LNCaP clone FGC (cell line): ENCODE data around the gene TBC1D14.

Source experiments
- DNase-seq: peaks from one replicate; pipeline ENCODE4 v3.0.0-alpha.2; 2011; ENCODE audit warnings: low read depth
- H3K4me3 ChIP-seq: 2 replicates; pipeline ENCODE4 v1.5.1; 2011; ENCODE audit warnings: mild to moderate bottlenecking, low read depth, low read length, control low read depth
- TF ChIP-seq, protein P1 (sequence below): IDR thresholded peaks from 2 replicates; pipeline ENCODE4 v1.5.1; 2012; ENCODE audit warnings: mild to moderate bottlenecking; ENCODE audit not compliant: control insufficient read depth, insufficient read depth; ENCODE audit errors: extremely low read depth

The TBC1D14 gene

DNA sequence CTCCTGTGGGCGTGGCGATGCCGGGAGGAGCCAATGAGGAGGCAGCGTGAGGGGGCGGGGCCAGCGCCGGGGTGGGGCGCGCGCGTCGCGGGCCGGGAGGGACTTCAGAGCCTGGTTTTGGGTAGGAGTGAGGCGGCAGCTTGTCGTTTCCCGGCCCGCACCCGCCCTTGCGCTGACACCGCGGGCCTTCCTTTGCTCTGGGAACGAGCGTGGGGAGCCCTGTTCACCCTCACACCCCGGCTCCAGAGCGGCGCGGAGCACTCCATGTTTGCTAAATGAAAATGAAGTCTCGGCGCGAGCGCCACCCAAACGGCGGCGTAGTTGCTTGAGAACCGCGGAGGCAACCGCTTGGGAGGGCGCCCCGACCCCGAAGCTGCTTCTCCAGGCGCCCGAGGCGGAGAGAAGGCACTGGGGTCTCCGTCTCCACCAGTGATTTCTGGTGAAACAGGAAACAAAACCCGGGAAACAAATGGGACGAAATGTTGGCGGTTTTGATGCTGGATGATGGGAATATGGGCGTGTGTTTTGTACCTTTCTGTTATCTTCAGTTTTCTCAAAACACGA, 158.7 kb downstream of the TBC1D14 start:
- DNase-seq, result no peak
- peak overlapping the region; percentile 93 for H3K4me3 ChIP-seq
- TF ChIP-seq, protein P1, sequence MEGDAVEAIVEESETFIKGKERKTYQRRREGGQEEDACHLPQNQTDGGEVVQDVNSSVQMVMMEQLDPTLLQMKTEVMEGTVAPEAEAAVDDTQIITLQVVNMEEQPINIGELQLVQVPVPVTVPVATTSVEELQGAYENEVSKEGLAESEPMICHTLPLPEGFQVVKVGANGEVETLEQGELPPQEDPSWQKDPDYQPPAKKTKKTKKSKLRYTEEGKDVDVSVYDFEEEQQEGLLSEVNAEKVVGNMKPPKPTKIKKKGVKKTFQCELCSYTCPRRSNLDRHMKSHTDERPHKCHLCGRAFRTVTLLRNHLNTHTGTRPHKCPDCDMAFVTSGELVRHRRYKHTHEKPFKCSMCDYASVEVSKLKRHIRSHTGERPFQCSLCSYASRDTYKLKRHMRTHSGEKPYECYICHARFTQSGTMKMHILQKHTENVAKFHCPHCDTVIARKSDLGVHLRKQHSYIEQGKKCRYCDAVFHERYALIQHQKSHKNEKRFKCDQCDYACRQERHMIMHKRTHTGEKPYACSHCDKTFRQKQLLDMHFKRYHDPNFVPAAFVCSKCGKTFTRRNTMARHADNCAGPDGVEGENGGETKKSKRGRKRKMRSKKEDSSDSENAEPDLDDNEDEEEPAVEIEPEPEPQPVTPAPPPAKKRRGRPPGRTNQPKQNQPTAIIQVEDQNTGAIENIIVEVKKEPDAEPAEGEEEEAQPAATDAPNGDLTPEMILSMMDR, result no peak

DNA sequence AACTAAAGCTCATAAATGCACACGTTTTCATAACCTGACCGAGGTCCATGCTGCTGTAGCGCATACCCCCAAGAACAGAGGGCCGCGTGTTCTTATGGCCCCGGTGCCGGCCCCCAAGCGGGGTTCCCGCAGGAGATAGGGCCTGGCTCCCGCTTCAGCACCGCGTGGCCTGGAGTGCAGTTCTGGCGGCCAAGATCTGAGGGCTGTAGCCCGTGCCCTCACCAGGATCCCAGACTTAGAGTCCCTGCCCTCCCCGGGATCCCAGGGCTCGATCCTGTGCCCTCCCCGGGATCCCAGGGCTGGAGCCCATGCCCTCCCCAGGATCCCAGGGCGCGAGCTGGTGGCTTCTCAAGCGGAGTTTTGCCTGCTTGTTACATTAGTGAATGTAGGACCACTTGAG, 159.3 kb downstream of the TBC1D14 start:
- H3K4me3 ChIP-seq, result peak overlapping the region; percentile 93
- no peak for DNase-seq
- TF ChIP-seq, protein P1, result no peak

DNA sequence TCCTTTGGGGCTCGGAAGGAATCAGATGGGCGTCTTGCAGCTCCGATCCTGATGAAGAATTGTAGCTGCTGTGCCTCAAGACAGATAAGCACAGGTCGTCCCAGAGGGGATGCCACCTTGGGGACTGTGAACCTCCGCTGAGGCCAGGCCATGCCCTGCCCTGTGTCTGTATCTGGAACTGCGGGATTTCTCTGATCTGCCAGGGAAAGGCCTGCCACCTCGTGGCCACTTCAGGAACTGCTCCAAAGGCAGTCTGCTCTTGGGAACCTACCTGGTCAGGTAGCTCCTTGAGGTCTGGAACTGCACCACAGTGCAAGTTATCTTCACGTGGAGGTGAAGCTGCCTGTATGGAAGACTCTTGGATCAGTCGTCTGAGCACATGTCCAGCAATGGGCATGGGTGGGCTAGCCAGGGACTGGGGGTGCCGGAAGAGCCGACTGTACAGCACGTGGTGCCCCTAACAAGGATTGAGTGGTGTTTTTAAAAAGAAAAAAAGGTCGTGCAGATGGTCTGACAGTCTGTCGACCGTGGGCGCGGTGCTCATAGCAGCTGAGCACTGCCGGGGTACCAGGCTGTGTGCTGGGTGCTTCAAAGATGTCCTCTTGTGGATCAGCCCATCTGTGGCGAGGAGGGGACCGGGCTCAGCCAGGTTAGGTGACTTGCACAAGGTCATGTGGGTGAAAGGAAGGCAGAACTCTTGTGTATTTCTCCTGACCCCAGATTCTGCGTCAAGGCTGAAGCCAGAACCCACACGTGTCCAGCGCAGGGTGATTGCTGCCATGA, 161.3 kb downstream of the TBC1D14 start:
- no peak overlapping the region for H3K4me3 ChIP-seq
- peak; percentile 80 for DNase-seq
- TF ChIP-seq, protein P1, result peak; percentile 98

DNA sequence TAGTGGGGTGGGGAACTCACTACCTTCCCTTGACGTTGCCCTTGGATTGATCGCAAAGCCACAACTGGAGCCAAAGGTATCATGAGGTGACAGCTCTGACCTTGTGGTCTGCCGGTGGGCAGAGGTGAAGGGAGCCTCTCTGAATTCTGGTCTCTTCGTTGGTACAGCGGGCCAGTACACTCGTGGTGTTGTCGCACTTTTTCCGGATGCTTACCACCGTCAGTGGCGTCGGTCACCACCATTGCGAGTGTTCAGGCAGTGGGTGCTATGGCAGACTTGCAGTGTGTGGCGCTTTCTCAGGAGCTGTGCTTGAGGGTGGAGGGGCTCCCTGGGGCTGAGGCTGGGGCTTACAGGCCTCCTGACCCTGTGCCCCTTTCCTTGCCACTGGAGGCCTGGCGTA, 163.4 kb downstream of the TBC1D14 start:
- no peak for DNase-seq
- TF ChIP-seq, protein P1, result no peak
- H3K4me3 ChIP-seq, result no peak overlapping the region

DNA sequence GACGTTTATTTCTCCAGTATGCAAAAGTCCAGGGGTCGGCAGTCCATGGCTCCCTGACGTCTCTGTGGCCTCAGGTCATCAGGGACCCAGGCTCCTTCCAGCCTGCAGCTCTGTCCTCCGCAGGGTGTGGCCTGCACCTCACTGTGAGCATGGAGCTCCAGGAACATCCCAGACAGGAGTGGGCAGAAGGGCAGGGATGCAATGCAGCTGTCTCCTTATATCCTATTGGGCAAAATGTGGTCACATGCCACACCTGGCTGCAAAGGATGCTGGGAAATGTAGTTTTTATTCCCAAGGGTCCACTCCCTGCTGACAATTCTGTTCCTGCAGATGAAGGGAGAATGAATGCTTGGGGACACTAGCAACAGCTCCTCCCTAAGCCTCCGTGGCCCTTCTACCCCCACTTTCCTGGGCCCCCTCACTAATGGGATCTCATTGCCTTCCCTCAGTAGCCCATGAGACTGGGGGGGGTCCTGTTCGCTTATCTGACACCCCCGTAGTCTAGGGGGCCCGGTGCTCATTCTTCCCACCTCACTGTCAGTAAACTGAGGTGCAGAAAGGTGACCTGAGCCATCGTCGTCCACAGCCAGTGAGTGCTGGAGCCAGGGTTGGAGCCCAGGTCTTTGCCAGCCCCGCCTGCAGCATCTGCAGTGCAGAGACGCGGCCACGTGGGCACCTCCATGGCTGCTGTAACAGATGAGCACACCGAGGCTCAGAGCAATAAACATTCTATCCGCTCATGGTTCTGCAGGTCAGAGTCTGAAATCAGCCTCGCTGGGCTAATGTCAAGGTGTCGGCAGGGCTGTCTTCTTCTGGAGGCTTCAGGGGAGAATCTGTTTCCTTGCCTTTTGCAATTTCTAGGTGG, 164.1 kb downstream of the TBC1D14 start:
- peak; percentile 21 for DNase-seq
- H3K4me3 ChIP-seq, result no peak overlapping the region
- TF ChIP-seq, protein P1, result no peak

DNA sequence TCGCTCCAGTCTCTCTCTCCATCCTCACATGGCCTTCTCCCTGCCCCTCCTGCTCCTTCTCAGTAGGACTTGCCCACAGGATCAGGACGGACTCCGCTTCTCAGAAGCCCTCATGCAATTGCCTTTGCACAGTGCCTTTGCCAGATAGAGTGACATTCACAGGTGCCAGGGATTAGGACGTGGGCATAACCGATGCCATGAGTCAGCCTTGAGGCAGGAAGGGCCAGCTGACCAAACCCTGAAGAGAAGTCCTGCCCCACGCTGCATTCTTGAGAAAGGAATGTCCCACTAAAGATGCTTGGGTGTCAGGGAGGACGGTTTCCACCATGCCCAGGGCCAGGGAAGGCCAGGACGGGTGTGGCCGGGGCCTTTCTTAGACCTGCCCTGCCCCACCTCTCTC, 164.8 kb downstream of the TBC1D14 start:
- TF ChIP-seq, protein P1, result no peak
- no peak overlapping the region for H3K4me3 ChIP-seq
- no peak for DNase-seq
